Kidney (tissue), 14 donors: ENCODE measurements around the gene SCRG1. TPM values are rescaled to one million over a fixed set of nuclear protein-coding genes. Genes with fewer than 3 reads are reported as not detected.

Experiments used
- DNase-seq, 5 donors: peaks; one replicate each; pipeline ENCODE4 v3.0.0-alpha.2; 2013 to 2020
- FAIRE-seq: peaks from 2 replicates; lab custom pipeline; 2012; peaks lifted over from hg19 to GRCh38; lab: Jason Lieb, UNC
- H3K27ac ChIP-seq, 2 donors: one replicate each; pipeline ENCODE4 v1.7.0; 2013; ENCODE audit warnings: low read depth in 2 of 2, low read length in 2 of 2, inconsistent platforms in 1 of 2
- H3K27me3 ChIP-seq: one replicate; pipeline ENCODE4 v1.7.1; 2013; ENCODE audit warnings: low read length, inconsistent platforms; ENCODE audit not compliant: control insufficient read depth, insufficient read depth
- H3K36me3 ChIP-seq, 3 donors: one replicate each; pipeline versions ENCODE4 v1.7.0 to v1.7.1; 2013; ENCODE audit warnings: low read length in 3 of 3, control low read depth in 1 of 3, inconsistent platforms in 1 of 3; ENCODE audit not compliant: insufficient read depth in 3 of 3, control insufficient read depth in 2 of 3
- H3K4me1 ChIP-seq, 3 donors: one replicate each; pipeline versions ENCODE4 v1.7.0 to v1.7.1; 2013; ENCODE audit warnings: low read length in 3 of 3, inconsistent platforms in 1 of 3, low read depth in 1 of 3; ENCODE audit not compliant: control insufficient read depth in 2 of 3, insufficient read depth in 2 of 3
- H3K4me3 ChIP-seq, 3 donors: one replicate each; pipeline versions ENCODE4 v1.7.0 to v1.8.1; 2013; ENCODE audit warnings: low read length in 3 of 3, control low read depth in 1 of 3, inconsistent platforms in 1 of 3
- H3K9ac ChIP-seq, 3 donors: one replicate each; pipeline versions ENCODE4 v1.7.0 to v1.7.1; 2013; ENCODE audit warnings: low read length in 3 of 3, control low read depth in 1 of 3, inconsistent platforms in 1 of 3
- H3K9me3 ChIP-seq, 3 donors: one replicate each; pipeline versions ENCODE4 v1.7.0 to v1.7.1; 2013; ENCODE audit warnings: low read length in 3 of 3, control low read depth in 1 of 3, inconsistent platforms in 1 of 3; ENCODE audit not compliant: control insufficient read depth in 2 of 3, insufficient read depth in 1 of 3
- CTCF ChIP-seq: IDR thresholded peaks from 3 replicates; pipeline ENCODE4 v1.5.1; 2012; ENCODE audit warnings: mild to moderate bottlenecking, moderate library complexity, borderline replicate concordance; ENCODE audit not compliant: insufficient read depth; ENCODE audit errors: extremely low read depth
- intact Hi-C: fragments of 100-400 bp; cut with DNase I; formaldehyde crosslinking; loops from one replicate; pipeline ENCODE4 v1.11.1; 2022
- polyA plus RNA-seq: library from polyadenylated mRNA; stranded (reverse); fragments of 350-450 nt; fragmentation: Illumina TruSeq; extraction: RNeasy Lipid Tissue Mini Kit (QIAGEN cat#74804); gene quantifications from one replicate; pipeline ENCODE4 v1.2.3, GENCODE V29; 2014; ENCODE audit warnings: low read depth, low replicate concordance; ENCODE audit not compliant: insufficient read depth
- total RNA-seq: library from RNA; stranded (reverse); fragmentation: NEBNext Ultra II Directional; extraction: Animal tissue kit (Norgen Biotek cat#: 25700); gene quantifications from one replicate; pipeline ENCODE4 v1.2.1, GENCODE V29; 2021
- donor health status: control.
- donor health status: control.
- donor health status: control.
- donor health status: control.
- donor health status: control.
- donor health status: DM: yes; HTN: yes; CAD: no.
- donor health status: Normal renal cell carcinoma (clear cell type).

SCRG1 gene
- total and polyA plus RNA-seq, 2 donors from 2014 or later, result 0.11 to 1.6 TPM

GRCh38 chr4:173413036-173413435 lies 14.1 kb upstream of the SCRG1 start:
- Histone ChIP-seq H3K4me3 (no peak overlapping the region), H3K36me3 (no peaks in the 10 kb centered on the region), H3K9me3 (no peaks in the 10 kb centered on the region), H3K4me1 (no peaks in the 10 kb centered on the region), H3K27me3 (no peaks in the 10 kb centered on the region), H3K9ac (no peak overlapping the region), H3K27ac (no peak overlapping the region)
- intact Hi-C loops, result no loop called here
- peak in 1 of 5 donors; percentile 25 for DNase-seq
- no peak for TF ChIP-seq CTCF
- no peak for FAIRE-seq

GRCh38 chr4:173411106-173411693 lies 12.3 kb upstream of the SCRG1 start:
- no peak for TF ChIP-seq CTCF
- DNase-seq (no peak), FAIRE-seq (no peak)
- intact Hi-C loops, result no loop called here
- no peak overlapping the region for H3K4me3 ChIP-seq
- H3K36me3 ChIP-seq, result no peaks in the 10 kb centered on the region
- no peak overlapping the region for H3K27ac ChIP-seq
- no peak overlapping the region for H3K9ac ChIP-seq
- H3K27me3 ChIP-seq, result no peaks in the 10 kb centered on the region
- H3K4me1 ChIP-seq, result no peaks in the 10 kb centered on the region
- no peaks in the 10 kb centered on the region for H3K9me3 ChIP-seq

GRCh38 chr4:173410079-173410478 lies 11.2 kb upstream of the SCRG1 start:
- no peak overlapping the region for H3K27ac ChIP-seq
- no peak for FAIRE-seq

More at GRCh38 chr4:173410079-173410478, 11.2 kb upstream of the SCRG1 start:
- intact Hi-C loops, result no loop called here
- H3K36me3 ChIP-seq, result no peaks in the 10 kb centered on the region
- no peak overlapping the region for H3K9ac ChIP-seq
- H3K27me3 ChIP-seq, result no peaks in the 10 kb centered on the region
- H3K4me1 ChIP-seq, result no peaks in the 10 kb centered on the region
- no peak for TF ChIP-seq CTCF
- DNase-seq, result peak in 2 of 5 donors; percentile 33
- no peaks in the 10 kb centered on the region for H3K9me3 ChIP-seq
- no peak overlapping the region for H3K4me3 ChIP-seq
